GM12864 (cell line): ENCODE data around the gene CDKAL1.

Experiments
- DNase-seq: peaks from one replicate; pipeline ENCODE4 v3.0.0-alpha.2; 2011; ENCODE audit warnings: low read depth
- H3K4me3 ChIP-seq: 2 replicates; pipeline ENCODE4 v1.5.1; 2011; ENCODE audit warnings: mild to moderate bottlenecking, low read depth, low read length, control low read depth
- TF ChIP-seq, protein P1 (sequence below): IDR thresholded peaks from 2 replicates; pipeline ENCODE4 v1.5.1; 2011; ENCODE audit warnings: low read depth, mild to moderate bottlenecking, moderate library complexity, low read length, control low read depth, inconsistent platforms; ENCODE audit errors: missing control alignments

The CDKAL1 gene

GRCh38 chr6:21143645-21144044 lies 609.4 kb downstream of the CDKAL1 start:
- TF ChIP-seq, protein P1, sequence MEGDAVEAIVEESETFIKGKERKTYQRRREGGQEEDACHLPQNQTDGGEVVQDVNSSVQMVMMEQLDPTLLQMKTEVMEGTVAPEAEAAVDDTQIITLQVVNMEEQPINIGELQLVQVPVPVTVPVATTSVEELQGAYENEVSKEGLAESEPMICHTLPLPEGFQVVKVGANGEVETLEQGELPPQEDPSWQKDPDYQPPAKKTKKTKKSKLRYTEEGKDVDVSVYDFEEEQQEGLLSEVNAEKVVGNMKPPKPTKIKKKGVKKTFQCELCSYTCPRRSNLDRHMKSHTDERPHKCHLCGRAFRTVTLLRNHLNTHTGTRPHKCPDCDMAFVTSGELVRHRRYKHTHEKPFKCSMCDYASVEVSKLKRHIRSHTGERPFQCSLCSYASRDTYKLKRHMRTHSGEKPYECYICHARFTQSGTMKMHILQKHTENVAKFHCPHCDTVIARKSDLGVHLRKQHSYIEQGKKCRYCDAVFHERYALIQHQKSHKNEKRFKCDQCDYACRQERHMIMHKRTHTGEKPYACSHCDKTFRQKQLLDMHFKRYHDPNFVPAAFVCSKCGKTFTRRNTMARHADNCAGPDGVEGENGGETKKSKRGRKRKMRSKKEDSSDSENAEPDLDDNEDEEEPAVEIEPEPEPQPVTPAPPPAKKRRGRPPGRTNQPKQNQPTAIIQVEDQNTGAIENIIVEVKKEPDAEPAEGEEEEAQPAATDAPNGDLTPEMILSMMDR = no peak
- DNase-seq = no peak
- H3K4me3 ChIP-seq = no peak overlapping the region

- DNase-seq = no peak
- no peak overlapping the region for H3K4me3 ChIP-seq
- TF ChIP-seq, protein P1 = no peak
These were observed 610.7 kb downstream of the CDKAL1 start for GRCh38 chr6:21144928-21145327.

DNA sequence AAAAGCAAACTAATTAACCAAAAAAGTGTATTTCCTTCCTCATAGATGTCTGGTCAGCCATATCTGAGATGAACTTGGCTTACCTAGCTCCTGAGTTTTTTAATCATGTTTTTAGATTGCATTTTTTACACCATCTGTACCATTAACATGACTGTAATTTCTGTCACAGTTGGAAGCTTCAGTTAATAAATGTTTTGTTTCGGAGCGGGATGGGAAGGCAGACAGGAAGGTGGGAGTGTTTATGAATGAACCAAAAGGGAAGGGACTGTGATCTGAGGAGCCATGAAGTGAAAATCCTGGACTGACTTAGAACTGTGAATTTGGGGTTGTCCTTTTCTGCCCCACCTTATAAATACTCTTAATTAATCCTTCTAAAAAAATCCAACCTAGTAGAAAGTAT lies 613.7 kb downstream of the CDKAL1 start:
- TF ChIP-seq, protein P1 = no peak
- H3K4me3 ChIP-seq = no peak overlapping the region
- DNase-seq = no peak

- DNase-seq = no peak
- TF ChIP-seq, protein P1 = no peak
These were observed 615.2 kb downstream of the CDKAL1 start for GRCh38 chr6:21149470-21149869.

GRCh38 chr6:21150667-21151066 lies 616.4 kb downstream of the CDKAL1 start:
- no peak for DNase-seq
- no peak overlapping the region for H3K4me3 ChIP-seq
- TF ChIP-seq, protein P1 = no peak

More at GRCh38 chr6:21149470-21149869, 615.2 kb downstream of the CDKAL1 start:
- no peak overlapping the region for H3K4me3 ChIP-seq

DNA sequence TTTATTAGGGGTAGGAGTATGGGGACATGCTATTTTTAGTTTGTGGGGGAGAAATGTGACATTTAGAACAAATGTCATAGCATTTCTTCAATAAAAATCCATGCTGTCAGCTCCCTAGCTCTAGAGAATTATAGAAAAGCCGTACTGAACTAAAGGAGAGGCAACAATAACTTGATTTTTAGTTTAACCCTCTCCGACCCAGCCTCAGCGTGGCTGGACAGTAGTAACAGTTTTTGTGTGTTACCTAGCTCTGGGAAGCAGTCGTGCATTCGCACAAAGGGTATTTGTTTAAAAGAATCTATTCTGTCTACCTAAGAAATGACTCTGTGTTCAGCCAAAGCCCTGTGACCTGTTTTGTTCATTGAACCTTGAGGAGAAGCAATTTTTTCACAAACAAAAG lies 616.9 kb downstream of the CDKAL1 start:
- DNase-seq = no peak
- TF ChIP-seq, protein P1 = no peak
- H3K4me3 ChIP-seq = no peak overlapping the region

- TF ChIP-seq, protein P1 = no peak
- H3K4me3 ChIP-seq = no peak overlapping the region
- DNase-seq = no peak
These were observed 617.3 kb downstream of the CDKAL1 start for GRCh38 chr6:21151530-21151929.
